H1 (cell line): Measurements from ENCODE around the gene ADAMTS3.

Experiments
- EP300 ChIP-seq, 2 experiments: IDR thresholded peaks; 1 replicate in 1 of 2; 2 replicates in 1 of 2; pipeline ENCODE4 v1.6.1; 2011 to 2012; ENCODE audit warnings: low read depth in 2 of 2, low read length in 2 of 2, mild to moderate bottlenecking in 2 of 2, borderline replicate concordance in 1 of 2, inconsistent platforms in 1 of 2, moderate library complexity in 1 of 2
- GABPA ChIP-seq: IDR thresholded peaks from 2 replicates; pipeline ENCODE4 v1.6.1; 2011; ENCODE audit warnings: mild to moderate bottlenecking, low read length, moderate library complexity, borderline replicate concordance; ENCODE audit not compliant: insufficient read depth
- JUN ChIP-seq: IDR thresholded peaks from 2 replicates; pipeline ENCODE4 v1.6.1; 2011; ENCODE audit warnings: low read depth, mild to moderate bottlenecking, improper control_type of control experiment, low read length
- JUND ChIP-seq: IDR thresholded peaks from 2 replicates; pipeline ENCODE4 v1.6.1; 2011; ENCODE audit warnings: mild to moderate bottlenecking, improper control_type of control experiment, low read length
- POLR2A ChIP-seq, 2 experiments: IDR thresholded peaks; 1 replicate in 1 of 2; 2 replicates in 1 of 2; pipeline ENCODE4 v1.6.1; 2011; ENCODE audit warnings: low read depth in 2 of 2, low read length in 2 of 2, mild to moderate bottlenecking in 2 of 2; ENCODE audit errors: control extremely low read depth in 1 of 2
- POLR2AphosphoS5 ChIP-seq: IDR thresholded peaks from 2 replicates; pipeline ENCODE4 v1.6.1; 2011; ENCODE audit warnings: low read depth, low read length
- SIRT6 ChIP-seq: IDR thresholded peaks from one replicate; pipeline ENCODE4 v1.7.1; 2012; ENCODE audit warnings: low read length, inconsistent platforms
- SIX5 ChIP-seq: IDR thresholded peaks from 2 replicates; pipeline ENCODE4 v1.6.1; 2011; ENCODE audit warnings: mild to moderate bottlenecking, low read depth, low read length
- SP1 ChIP-seq: IDR thresholded peaks from 2 replicates; pipeline ENCODE4 v1.6.1; 2011; ENCODE audit warnings: low read depth, low read length
- YY1 ChIP-seq: IDR thresholded peaks from 2 replicates; pipeline ENCODE4 v1.6.1; 2011; ENCODE audit warnings: low read depth, mild to moderate bottlenecking, low read length
- ZNF274 ChIP-seq: IDR thresholded peaks from 2 replicates; pipeline ENCODE4 v1.7.0; 2012; ENCODE audit warnings: low read length, borderline replicate concordance; ENCODE audit errors: extremely low read depth
- TF ChIP-seq, protein P1 (sequence below), 3 experiments: IDR thresholded peaks; 1 replicate in 2 of 3; 2 replicates in 1 of 3; pipeline versions ENCODE4 v1.5.1 to v1.6.1; 2011; ENCODE audit warnings: low read length in 3 of 3, mild to moderate bottlenecking in 3 of 3, inconsistent platforms in 2 of 3, low read depth in 1 of 3, moderate library complexity in 1 of 3; ENCODE audit not compliant: insufficient read depth in 1 of 3; ENCODE audit errors: control extremely low read depth in 1 of 3

- TF ChIP-seq, protein P1, sequence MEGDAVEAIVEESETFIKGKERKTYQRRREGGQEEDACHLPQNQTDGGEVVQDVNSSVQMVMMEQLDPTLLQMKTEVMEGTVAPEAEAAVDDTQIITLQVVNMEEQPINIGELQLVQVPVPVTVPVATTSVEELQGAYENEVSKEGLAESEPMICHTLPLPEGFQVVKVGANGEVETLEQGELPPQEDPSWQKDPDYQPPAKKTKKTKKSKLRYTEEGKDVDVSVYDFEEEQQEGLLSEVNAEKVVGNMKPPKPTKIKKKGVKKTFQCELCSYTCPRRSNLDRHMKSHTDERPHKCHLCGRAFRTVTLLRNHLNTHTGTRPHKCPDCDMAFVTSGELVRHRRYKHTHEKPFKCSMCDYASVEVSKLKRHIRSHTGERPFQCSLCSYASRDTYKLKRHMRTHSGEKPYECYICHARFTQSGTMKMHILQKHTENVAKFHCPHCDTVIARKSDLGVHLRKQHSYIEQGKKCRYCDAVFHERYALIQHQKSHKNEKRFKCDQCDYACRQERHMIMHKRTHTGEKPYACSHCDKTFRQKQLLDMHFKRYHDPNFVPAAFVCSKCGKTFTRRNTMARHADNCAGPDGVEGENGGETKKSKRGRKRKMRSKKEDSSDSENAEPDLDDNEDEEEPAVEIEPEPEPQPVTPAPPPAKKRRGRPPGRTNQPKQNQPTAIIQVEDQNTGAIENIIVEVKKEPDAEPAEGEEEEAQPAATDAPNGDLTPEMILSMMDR (IDR thresholded peaks at IDR 0.05; ENCODE audit: control extremely low read depth in 1 of 3, insufficient read depth in 1 of 3, low read depth in 1 of 3, low read length in 3 of 3): no peak
- TF ChIP-seq JUN: no peak
- no peak for TF ChIP-seq SIX5
- TF ChIP-seq GABPA: no peak
- TF ChIP-seq YY1: no peak
- TF ChIP-seq EP300 (IDR thresholded peaks at IDR 0.05; ENCODE audit: borderline replicate concordance in 1 of 2, low read depth in 2 of 2, low read length in 2 of 2): no peak
- no peak for TF ChIP-seq POLR2AphosphoS5
- TF ChIP-seq SP1: no peak
- no peak for TF ChIP-seq ZNF274
- TF ChIP-seq SIRT6: no peak
- TF ChIP-seq POLR2A (IDR thresholded peaks at IDR 0.05; ENCODE audit: control extremely low read depth in 1 of 2, low read depth in 2 of 2, low read length in 2 of 2): no peak
- no peak for TF ChIP-seq JUND
These were observed 190.1 kb downstream of the ADAMTS3 start for GRCh38 chr4:72378901-72379300.
